Adrenal gland (tissue), 5 donors: ENCODE results near the gene DAGLB.

Experiments
- POLR2A ChIP-seq, 2 donors: fragments of 450-650 bp; IDR thresholded peaks; one replicate each; pipeline ENCODE4 v1.6.1; 2017; ENCODE audit warnings: antibody characterized with exemption in 2 of 2, mild to moderate bottlenecking in 2 of 2, moderate library complexity in 1 of 2
- TF ChIP-seq, protein P1 (sequence below), 6 experiments: fragments of 450-650 bp in 4 of 6; fragments of 200-600 bp in 2 of 6; sonication (generic) in 1 of 6; IDR thresholded peaks; 1 replicate in 5 of 6; 2 replicates in 1 of 6; pipeline versions ENCODE4 v1.5.1 to v1.8.0; 2016 to 2021; ENCODE audit warnings: antibody characterized with exemption in 6 of 6, mild to moderate bottlenecking in 2 of 6, moderate library complexity in 1 of 6
- donor health status: DM: no; HTN: no; CAD: no.

- TF ChIP-seq, protein P1, sequence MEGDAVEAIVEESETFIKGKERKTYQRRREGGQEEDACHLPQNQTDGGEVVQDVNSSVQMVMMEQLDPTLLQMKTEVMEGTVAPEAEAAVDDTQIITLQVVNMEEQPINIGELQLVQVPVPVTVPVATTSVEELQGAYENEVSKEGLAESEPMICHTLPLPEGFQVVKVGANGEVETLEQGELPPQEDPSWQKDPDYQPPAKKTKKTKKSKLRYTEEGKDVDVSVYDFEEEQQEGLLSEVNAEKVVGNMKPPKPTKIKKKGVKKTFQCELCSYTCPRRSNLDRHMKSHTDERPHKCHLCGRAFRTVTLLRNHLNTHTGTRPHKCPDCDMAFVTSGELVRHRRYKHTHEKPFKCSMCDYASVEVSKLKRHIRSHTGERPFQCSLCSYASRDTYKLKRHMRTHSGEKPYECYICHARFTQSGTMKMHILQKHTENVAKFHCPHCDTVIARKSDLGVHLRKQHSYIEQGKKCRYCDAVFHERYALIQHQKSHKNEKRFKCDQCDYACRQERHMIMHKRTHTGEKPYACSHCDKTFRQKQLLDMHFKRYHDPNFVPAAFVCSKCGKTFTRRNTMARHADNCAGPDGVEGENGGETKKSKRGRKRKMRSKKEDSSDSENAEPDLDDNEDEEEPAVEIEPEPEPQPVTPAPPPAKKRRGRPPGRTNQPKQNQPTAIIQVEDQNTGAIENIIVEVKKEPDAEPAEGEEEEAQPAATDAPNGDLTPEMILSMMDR (IDR thresholded peaks at IDR 0.05): no peak
- no peak for TF ChIP-seq POLR2A (IDR thresholded peaks at IDR 0.05)
Measured at GRCh38 chr7:6386779-6387178, 61.0 kb downstream of the DAGLB start.
